A673 (cell line): ENCODE results near the gene TBRG1. TPM values are rescaled to one million over a fixed set of nuclear protein-coding genes. Genes with fewer than 3 reads are reported as not detected.

Experiments used
- BruUV-seq: library from RNA; stranded (reverse); fragments of 400-500 nt; replicated peaks from 2 replicates; lab custom pipeline; 2021; lab: Mats Ljungman, UMichigan
- CTCF ChIA-PET: fragments of 300-600 bp; sonication (Branson Sonifier 250); formaldehyde crosslinking; loops from one replicate; lab custom pipeline; 2022; ENCODE audit warnings: antibody characterized with exemption; lab: Charles Lee
- POLR2A ChIA-PET: fragments of 300-600 bp; sonication (Branson Sonifier 250); formaldehyde crosslinking; loops from one replicate; lab custom pipeline; 2022; ENCODE audit warnings: antibody characterized with exemption; ENCODE audit not compliant: low non-redundant PET; lab: Charles Lee
- DNase-seq: peaks from one replicate; pipeline ENCODE4 v3.0.0-alpha.2; 2015; ENCODE audit warnings: low spot score
- H3K27ac ChIP-seq: fragments of 200-600 bp; sonication (generic); 2 replicates; pipeline ENCODE4 v1.5.1; 2016; ENCODE audit warnings: mixed run types, low read depth, mild to moderate bottlenecking, mixed read lengths, antibody characterized with exemption, low read length; ENCODE audit not compliant: poor library complexity, severe bottlenecking
- H3K27me3 ChIP-seq: fragments of 200-600 bp; sonication (generic); replicated peaks from 2 replicates; pipeline ENCODE4 v1.6.1; 2017; ENCODE audit warnings: mixed run types, low read depth, mild to moderate bottlenecking, mixed read lengths, antibody characterized with exemption, low read length; ENCODE audit not compliant: insufficient read depth, poor library complexity
- H3K36me3 ChIP-seq: fragments of 200-600 bp; sonication (generic); 2 replicates; pipeline ENCODE4 v1.6.1; 2016; ENCODE audit warnings: mixed run types, mild to moderate bottlenecking, mixed read lengths, antibody characterized with exemption, low read length; ENCODE audit not compliant: insufficient read depth, poor library complexity, severe bottlenecking
- H3K4me1 ChIP-seq: fragments of 200-600 bp; sonication (generic); 2 replicates; pipeline ENCODE4 v1.6.1; 2017; ENCODE audit warnings: mixed run types, mild to moderate bottlenecking, mixed read lengths, antibody characterized with exemption, low read length; ENCODE audit not compliant: insufficient read depth, poor library complexity, severe bottlenecking
- H3K4me3 ChIP-seq: fragments of 200-600 bp; sonication (generic); 2 replicates; pipeline ENCODE4 v1.5.1; 2016; ENCODE audit warnings: low read depth, mixed run types, mild to moderate bottlenecking, mixed read lengths, low read length; ENCODE audit not compliant: poor library complexity, severe bottlenecking
- H3K9me3 ChIP-seq: fragments of 200-600 bp; sonication (generic); 2 replicates; pipeline ENCODE4 v1.6.1; 2016; ENCODE audit warnings: mixed run types, low read depth, mild to moderate bottlenecking, mixed read lengths, antibody characterized with exemption, low read length; ENCODE audit not compliant: poor library complexity, severe bottlenecking
- EZH2 ChIP-seq: fragments of 200-600 bp; sonication (generic); IDR thresholded peaks from 2 replicates; pipeline ENCODE4 v1.6.1; 2017; ENCODE audit warnings: borderline replicate concordance, low read depth, mild to moderate bottlenecking, mixed read lengths, antibody characterized with exemption, low read length; ENCODE audit not compliant: poor library complexity, severe bottlenecking
- intact Hi-C: fragments of 100-400 bp; cut with micrococcal nuclease; formaldehyde crosslinking; loops from one replicate; pipeline ENCODE4 v1.10.0; 2022; ENCODE audit not compliant: unreplicated experiment
- total RNA-seq: library from RNA; stranded (reverse); gene quantifications from 2 replicates; pipeline ENCODE4 v1.2.3, GENCODE V29; 2021
- TF ChIP-seq, protein P1 (sequence below): fragments of 300-800, 200-600 bp; sonication (generic); conservative IDR thresholded peaks from 2 replicates; pipeline ENCODE4 v1.5.1; 2017; ENCODE audit warnings: low read depth, mild to moderate bottlenecking, antibody characterized with exemption, low read length, moderate library complexity, mixed read lengths

TBRG1 gene
- total RNA-seq, 1 experiment from 2014 or later: 44.4 TPM

GRCh38 chr11:124612045-124612444 lies 10.6 kb upstream of the TBRG1 start:
- intact Hi-C loops: no loop called here
- no peaks in the 10 kb centered on the region for H3K36me3 ChIP-seq
- H3K4me1 ChIP-seq: peaks cover 9% of the 10 kb centered on the region
- no peak for DNase-seq
- CTCF ChIA-PET: no interaction called here
- no peak for TF ChIP-seq EZH2
- TF ChIP-seq, protein P1, sequence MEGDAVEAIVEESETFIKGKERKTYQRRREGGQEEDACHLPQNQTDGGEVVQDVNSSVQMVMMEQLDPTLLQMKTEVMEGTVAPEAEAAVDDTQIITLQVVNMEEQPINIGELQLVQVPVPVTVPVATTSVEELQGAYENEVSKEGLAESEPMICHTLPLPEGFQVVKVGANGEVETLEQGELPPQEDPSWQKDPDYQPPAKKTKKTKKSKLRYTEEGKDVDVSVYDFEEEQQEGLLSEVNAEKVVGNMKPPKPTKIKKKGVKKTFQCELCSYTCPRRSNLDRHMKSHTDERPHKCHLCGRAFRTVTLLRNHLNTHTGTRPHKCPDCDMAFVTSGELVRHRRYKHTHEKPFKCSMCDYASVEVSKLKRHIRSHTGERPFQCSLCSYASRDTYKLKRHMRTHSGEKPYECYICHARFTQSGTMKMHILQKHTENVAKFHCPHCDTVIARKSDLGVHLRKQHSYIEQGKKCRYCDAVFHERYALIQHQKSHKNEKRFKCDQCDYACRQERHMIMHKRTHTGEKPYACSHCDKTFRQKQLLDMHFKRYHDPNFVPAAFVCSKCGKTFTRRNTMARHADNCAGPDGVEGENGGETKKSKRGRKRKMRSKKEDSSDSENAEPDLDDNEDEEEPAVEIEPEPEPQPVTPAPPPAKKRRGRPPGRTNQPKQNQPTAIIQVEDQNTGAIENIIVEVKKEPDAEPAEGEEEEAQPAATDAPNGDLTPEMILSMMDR: no peak
- POLR2A ChIA-PET: no interaction called here
- no peak overlapping the region for H3K4me3 ChIP-seq
- no TSS peak for BruUV-seq
- H3K27ac ChIP-seq: no peak overlapping the region
- H3K9me3 ChIP-seq: no peaks in the 10 kb centered on the region
- no peaks in the 10 kb centered on the region for H3K27me3 ChIP-seq

DNA sequence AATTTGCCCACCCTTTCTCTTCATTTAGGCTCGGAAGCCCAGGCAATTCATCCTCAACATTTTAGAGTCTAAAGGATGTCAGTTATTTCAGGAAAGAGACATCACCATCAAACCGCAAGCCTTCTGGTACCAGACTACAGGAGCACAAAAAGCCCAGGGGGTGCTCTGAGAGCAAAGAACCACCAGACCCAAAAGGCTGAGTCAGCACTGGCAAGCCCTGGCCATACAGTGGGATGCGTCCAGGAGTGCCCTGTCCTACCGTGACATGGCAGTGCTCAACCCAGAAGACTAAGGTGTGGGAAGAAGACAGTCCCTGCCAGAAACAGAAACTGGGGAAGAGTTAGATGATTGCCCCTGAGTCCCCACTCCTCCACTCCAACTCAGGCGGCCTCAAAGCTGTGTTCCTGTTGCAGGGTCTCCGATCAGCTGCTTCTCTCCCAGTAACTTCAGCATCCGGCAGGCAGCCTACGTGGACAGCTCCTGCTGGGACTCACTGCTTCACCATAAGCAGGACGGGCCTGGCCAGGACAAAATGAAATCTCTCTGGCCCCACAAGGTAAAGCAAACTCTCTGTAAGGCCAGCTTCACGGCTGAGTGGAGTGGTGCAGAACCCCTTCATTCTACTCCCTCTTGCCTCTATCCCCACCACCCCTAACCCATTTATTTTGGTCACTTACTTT lies 10.0 kb upstream of the TBRG1 start:
- Histone ChIP-seq H3K4me1 (peaks cover 9% of the 10 kb centered on the region), H3K4me3 (no peak overlapping the region), H3K27me3 (no peaks in the 10 kb centered on the region), H3K36me3 (no peaks in the 10 kb centered on the region), H3K9me3 (no peaks in the 10 kb centered on the region), H3K27ac (no peak overlapping the region)
- BruUV-seq: no TSS peak
- ChIA-PET CTCF (no interaction called here), POLR2A (no interaction called here)
- TF ChIP-seq EZH2: no peak
- TF ChIP-seq, protein P1: no peak
- intact Hi-C loops: no loop called here
- no peak for DNase-seq

DNA sequence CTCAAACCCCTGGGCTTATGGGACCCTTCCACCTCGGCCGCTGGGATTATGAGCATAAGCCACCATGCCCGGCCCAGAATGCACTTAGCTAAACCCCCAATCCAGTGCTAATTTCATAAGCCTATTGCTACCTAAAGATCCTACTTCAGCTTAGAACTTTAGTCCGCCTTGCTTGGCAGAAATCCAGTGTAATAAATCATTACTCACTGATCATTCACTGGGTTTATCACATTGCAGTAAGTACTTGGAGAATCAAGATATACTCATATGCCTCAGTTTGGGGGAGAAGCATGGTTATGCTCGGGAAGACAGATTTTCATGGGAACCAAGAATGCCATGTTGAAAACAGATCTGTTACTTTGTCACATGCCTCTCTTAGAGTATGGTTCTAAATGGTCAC lies 3.8 kb upstream of the TBRG1 start:
- peaks cover 9% of the 10 kb centered on the region for H3K4me1 ChIP-seq
- BruUV-seq: no TSS peak
- intact Hi-C loops: no loop called here
- ChIA-PET POLR2A (no interaction called here), CTCF (interaction anchor here (0.6 kb wide), 1 partner anchor 248 kb away, joined by 3 read pairs; no protein-coding TSS in a partner anchor)
- H3K27me3 ChIP-seq: no peaks in the 10 kb centered on the region
- H3K27ac ChIP-seq: no peak overlapping the region
- H3K4me3 ChIP-seq: no peak overlapping the region
- no peak for DNase-seq
- TF ChIP-seq, protein P1: no peak
- no peaks in the 10 kb centered on the region for H3K9me3 ChIP-seq
- H3K36me3 ChIP-seq: no peaks in the 10 kb centered on the region
